Progenitor cell of endocrine pancreas (in vitro differentiated cells): ENCODE measurements around the gene GP1BB. TPM values are rescaled to one million over a fixed set of nuclear protein-coding genes. Genes with fewer than 3 reads are reported as not detected.
A peak's percentile ranks its signal among the peaks of the same experiment; 100 is the strongest.
"Not testable (repeated sequence)": the region's sequence is repeated elsewhere in the genome, so short reads cannot be mapped to it uniquely, and the experiment has no call there.

Experiments used
- DNase-seq: peaks from one replicate; pipeline ENCODE4 v3.0.0; 2021; ENCODE audit warnings: low spot score; ENCODE audit not compliant: unreplicated experiment
- H3K27ac Mint-ChIP-seq: 2 replicates; pipeline ENCODE4 v1.8.0; 2021; ENCODE audit warnings: mild to moderate bottlenecking, moderate library complexity, mixed read lengths
- H3K27me3 Mint-ChIP-seq: 2 replicates; pipeline ENCODE4 v1.8.0; 2021; ENCODE audit warnings: mixed read lengths
- H3K36me3 Mint-ChIP-seq: 2 replicates; pipeline ENCODE4 v1.8.0; 2022; ENCODE audit warnings: mixed read lengths; ENCODE audit not compliant: insufficient read depth
- H3K4me1 Mint-ChIP-seq: 2 replicates; pipeline ENCODE4 v1.8.0; 2021; ENCODE audit warnings: low read depth, mixed read lengths
- H3K4me3 Mint-ChIP-seq: 2 replicates; pipeline ENCODE4 v1.8.0; 2021; ENCODE audit warnings: low read depth, mild to moderate bottlenecking, moderate library complexity, mixed read lengths
- H3K9me3 Mint-ChIP-seq: 2 replicates; pipeline ENCODE4 v1.8.0; 2021; ENCODE audit warnings: low read depth, mixed read lengths
- CTCF ChIP-seq: fragments of 200-600 bp; sonication (generic); IDR thresholded peaks from one replicate; pipeline ENCODE4 v1.5.0; 2021; ENCODE audit warnings: antibody characterized with exemption, mild to moderate bottlenecking; ENCODE audit not compliant: unreplicated experiment
- long read RNA-seq: library from polyadenylated mRNA; unstranded; transcript quantifications from one replicate; pipeline ENCODE4 v2.0.0, GENCODE V29; 2020
- total RNA-seq: library from RNA; stranded (reverse); gene quantifications from 2 replicates; pipeline ENCODE4 v1.2.1, GENCODE V29; 2021

Gene GP1BB
- total RNA-seq = 5.8 and 7.7 TPM in 2 replicates
- long read RNA-seq, partial matches to known transcripts = 0 of 2 reads
- long read RNA-seq, other reads (novel, unspliced or antisense) = 2 of 2 reads

- Mint-ChIP-seq H3K9me3 (no peaks in the 10 kb centered on the region), H3K27ac (no peak within 1 kb of the TSS), H3K4me3 (peak within 1 kb of the TSS; percentile 48), H3K27me3 (peaks cover 75% of the 10 kb centered on the region), H3K4me1 (peaks cover 7% of the 10 kb centered on the region), H3K36me3 (peaks cover 11% of the 10 kb centered on the region)
- TF ChIP-seq CTCF = no peak
- no peak for DNase-seq
These were observed at the start of gene GP1BB for GRCh38 chr22:19723232-19723982. Gene GP1BB, plus strand, starts transcription at chr22:19723539. Its CDS starts 31 bp downstream, at chr22:19723570.

DNA sequence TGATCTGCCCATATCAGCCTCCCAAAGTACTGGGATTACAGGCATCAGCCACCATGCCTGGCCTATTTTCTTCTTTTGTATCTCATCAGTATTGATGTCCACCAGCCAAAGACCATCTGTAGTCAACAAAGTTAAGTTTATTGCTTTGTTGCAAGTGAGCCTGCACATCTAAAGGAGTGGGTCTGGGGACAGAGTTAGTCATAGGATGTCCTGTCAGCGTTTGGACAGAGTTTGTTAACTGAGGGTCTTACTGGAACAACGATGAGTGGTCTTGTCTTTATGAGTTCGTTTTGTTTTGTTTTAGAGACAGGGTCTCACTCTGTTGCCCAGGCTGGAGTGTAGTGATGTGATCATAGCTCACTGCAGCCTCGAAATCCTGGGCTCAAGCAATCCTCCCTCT, 49.7 kb upstream of the GP1BB start:
- TF ChIP-seq CTCF = no peak
- Mint-ChIP-seq H3K27me3 (peaks cover 18% of the 10 kb centered on the region), H3K27ac (no peak overlapping the region), H3K4me3 (no peak overlapping the region), H3K4me1 (no peaks in the 10 kb centered on the region), H3K9me3 (peaks cover 5% of the 10 kb centered on the region), H3K36me3 (no peaks in the 10 kb centered on the region)
- DNase-seq = no peak

GRCh38 chr22:19674129-19674928, 49.0 kb upstream of the GP1BB start:
- Mint-ChIP-seq H3K4me3 (no peak overlapping the region), H3K9me3 (peaks cover 5% of the 10 kb centered on the region), H3K27ac (no peak overlapping the region), H3K27me3 (peaks cover 15% of the 10 kb centered on the region), H3K36me3 (no peaks in the 10 kb centered on the region), H3K4me1 (no peaks in the 10 kb centered on the region)
- no peak for DNase-seq
- TF ChIP-seq CTCF = no peak

GRCh38 chr22:19674929-19675253, 48.4 kb upstream of the GP1BB start:
- no peak for TF ChIP-seq CTCF
- Mint-ChIP-seq H3K4me3 (no peak overlapping the region), H3K9me3 (peaks cover 5% of the 10 kb centered on the region), H3K36me3 (no peaks in the 10 kb centered on the region), H3K27ac (no peak overlapping the region), H3K27me3 (peaks cover 15% of the 10 kb centered on the region), H3K4me1 (no peaks in the 10 kb centered on the region)
- DNase-seq = no peak

DNA sequence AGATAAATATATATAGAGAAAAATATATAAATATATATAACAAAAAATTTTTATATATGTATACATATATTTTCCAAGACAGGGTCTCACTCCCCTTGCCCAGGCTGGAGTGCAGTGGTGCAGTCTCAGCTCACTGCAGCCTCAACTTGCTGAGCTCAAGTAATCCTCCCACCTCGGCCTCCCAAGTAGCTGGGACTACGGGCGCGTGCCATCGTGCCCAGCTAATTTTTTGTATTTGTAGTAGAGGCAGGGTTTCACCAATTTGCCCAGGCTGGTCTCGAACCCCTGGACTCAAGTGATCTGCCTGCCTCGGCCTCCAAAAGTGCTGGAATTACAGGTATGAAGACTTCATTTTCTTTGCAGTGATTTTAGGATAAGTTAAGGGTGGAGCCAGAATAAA, 47.9 kb upstream of the GP1BB start:
- no peak for DNase-seq
- Mint-ChIP-seq H3K4me1 (no peaks in the 10 kb centered on the region), H3K36me3 (no peaks in the 10 kb centered on the region), H3K9me3 (peaks cover 5% of the 10 kb centered on the region), H3K27ac (no peak overlapping the region), H3K27me3 (peaks cover 15% of the 10 kb centered on the region), H3K4me3 (no peak overlapping the region)
- TF ChIP-seq CTCF = no peak

DNA sequence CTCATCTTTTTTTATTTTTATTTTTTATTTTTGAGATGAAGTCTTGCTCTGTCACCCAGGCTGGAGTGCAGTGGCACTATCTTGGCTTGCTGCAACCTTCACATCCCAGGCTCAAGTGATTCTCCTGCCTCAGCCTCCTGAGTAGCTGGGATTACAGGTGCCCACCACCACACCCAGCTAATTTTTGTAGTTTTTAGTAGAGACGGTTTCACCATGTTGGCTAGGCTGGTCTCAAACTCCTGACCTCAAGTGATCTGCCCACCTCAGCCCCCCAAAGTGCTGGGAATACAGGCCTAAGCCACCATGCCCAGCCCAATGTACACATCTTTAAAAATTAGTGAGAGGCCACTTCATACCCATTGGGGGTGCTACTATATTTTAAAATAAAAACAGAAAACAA, 46.9 kb upstream of the GP1BB start:
- H3K4me3 Mint-ChIP-seq, DNase-seq, H3K4me1 Mint-ChIP-seq, H3K9me3 Mint-ChIP-seq, H3K27ac Mint-ChIP-seq, H3K36me3 Mint-ChIP-seq: not testable (repeated sequence)
- peaks cover 18% of the 10 kb centered on the region for H3K27me3 Mint-ChIP-seq
